22Rv1 (cell line): ENCODE measurements around the gene RAB14.

Experiments
- ZFX ChIP-seq: fragments of 450-650 bp; IDR thresholded peaks from 2 replicates; pipeline ENCODE4 v1.6.1; 2017; ENCODE audit warnings: antibody characterized with exemption, borderline replicate concordance
- TF ChIP-seq, protein P1 (sequence below): fragments of 450-650 bp; IDR thresholded peaks from 2 replicates; pipeline ENCODE4 v1.5.1; 2017; ENCODE audit warnings: mild to moderate bottlenecking

GRCh38 chr9:121141706-121142105, 60.0 kb downstream of the RAB14 start:
- TF ChIP-seq, protein P1, sequence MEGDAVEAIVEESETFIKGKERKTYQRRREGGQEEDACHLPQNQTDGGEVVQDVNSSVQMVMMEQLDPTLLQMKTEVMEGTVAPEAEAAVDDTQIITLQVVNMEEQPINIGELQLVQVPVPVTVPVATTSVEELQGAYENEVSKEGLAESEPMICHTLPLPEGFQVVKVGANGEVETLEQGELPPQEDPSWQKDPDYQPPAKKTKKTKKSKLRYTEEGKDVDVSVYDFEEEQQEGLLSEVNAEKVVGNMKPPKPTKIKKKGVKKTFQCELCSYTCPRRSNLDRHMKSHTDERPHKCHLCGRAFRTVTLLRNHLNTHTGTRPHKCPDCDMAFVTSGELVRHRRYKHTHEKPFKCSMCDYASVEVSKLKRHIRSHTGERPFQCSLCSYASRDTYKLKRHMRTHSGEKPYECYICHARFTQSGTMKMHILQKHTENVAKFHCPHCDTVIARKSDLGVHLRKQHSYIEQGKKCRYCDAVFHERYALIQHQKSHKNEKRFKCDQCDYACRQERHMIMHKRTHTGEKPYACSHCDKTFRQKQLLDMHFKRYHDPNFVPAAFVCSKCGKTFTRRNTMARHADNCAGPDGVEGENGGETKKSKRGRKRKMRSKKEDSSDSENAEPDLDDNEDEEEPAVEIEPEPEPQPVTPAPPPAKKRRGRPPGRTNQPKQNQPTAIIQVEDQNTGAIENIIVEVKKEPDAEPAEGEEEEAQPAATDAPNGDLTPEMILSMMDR: no peak
- TF ChIP-seq ZFX: no peak
